OCI-LY3 (cell line): Measurements from ENCODE around the gene KRT35.

ENCODE experiments used
- EZH2phosphoT487 ChIP-seq: fragments of 200-600 bp; shearing (Covaris generic); IDR thresholded peaks from 2 replicates; pipeline ENCODE4 v1.6.1; 2018; ENCODE audit warnings: antibody characterized with exemption, mixed run types, low read depth
- TF ChIP-seq, protein P1 (sequence below): fragments of 200-600, 300-600 bp; sonication (generic); IDR thresholded peaks from 2 replicates; pipeline ENCODE4 v1.5.1; 2014; ENCODE audit warnings: antibody characterized with exemption, low read length, low read depth

DNA sequence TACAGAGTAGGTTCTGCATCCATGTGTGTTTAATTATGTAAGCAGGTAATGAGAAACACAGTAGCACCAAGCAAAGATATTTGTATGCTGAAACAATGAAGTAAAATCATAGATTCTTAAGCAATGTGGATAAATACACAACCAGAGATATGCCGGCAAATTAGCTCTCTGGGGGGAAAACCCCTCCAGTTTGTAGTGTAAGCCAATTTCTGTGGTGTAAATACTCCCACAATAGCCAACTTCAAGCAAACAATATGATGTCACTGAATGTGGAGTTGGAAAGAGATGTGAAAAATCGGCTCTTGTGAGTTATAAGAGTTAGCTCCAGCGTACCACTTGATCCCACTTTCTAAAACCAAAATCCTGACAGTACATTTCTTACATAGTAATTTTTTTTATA is 36.3 kb downstream of the KRT35 start:
- TF ChIP-seq, protein P1, sequence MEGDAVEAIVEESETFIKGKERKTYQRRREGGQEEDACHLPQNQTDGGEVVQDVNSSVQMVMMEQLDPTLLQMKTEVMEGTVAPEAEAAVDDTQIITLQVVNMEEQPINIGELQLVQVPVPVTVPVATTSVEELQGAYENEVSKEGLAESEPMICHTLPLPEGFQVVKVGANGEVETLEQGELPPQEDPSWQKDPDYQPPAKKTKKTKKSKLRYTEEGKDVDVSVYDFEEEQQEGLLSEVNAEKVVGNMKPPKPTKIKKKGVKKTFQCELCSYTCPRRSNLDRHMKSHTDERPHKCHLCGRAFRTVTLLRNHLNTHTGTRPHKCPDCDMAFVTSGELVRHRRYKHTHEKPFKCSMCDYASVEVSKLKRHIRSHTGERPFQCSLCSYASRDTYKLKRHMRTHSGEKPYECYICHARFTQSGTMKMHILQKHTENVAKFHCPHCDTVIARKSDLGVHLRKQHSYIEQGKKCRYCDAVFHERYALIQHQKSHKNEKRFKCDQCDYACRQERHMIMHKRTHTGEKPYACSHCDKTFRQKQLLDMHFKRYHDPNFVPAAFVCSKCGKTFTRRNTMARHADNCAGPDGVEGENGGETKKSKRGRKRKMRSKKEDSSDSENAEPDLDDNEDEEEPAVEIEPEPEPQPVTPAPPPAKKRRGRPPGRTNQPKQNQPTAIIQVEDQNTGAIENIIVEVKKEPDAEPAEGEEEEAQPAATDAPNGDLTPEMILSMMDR, result no peak
- no peak for TF ChIP-seq EZH2phosphoT487
